Immature natural killer cell (primary cell): ENCODE measurements around the gene RBM23. TPM values are rescaled to one million over a fixed set of nuclear protein-coding genes. Genes with fewer than 3 reads are reported as not detected.

Experiments
- DNase-seq, 3 donors: peaks; one replicate each; pipeline ENCODE4 v3.0.0; 2022; ENCODE audit warnings: mixed read lengths in 1 of 3
- H3K27ac Mint-ChIP-seq, 6 donors: one replicate each; pipeline ENCODE4 v1.8.0; 2020; ENCODE audit warnings: mixed read lengths in 6 of 6, mild to moderate bottlenecking in 5 of 6, inconsistent platforms in 4 of 6, moderate library complexity in 3 of 6
- H3K27me3 Mint-ChIP-seq, 3 donors: one replicate each; pipeline ENCODE4 v1.8.0; 2020 to 2021; ENCODE audit warnings: low read depth in 3 of 3, mild to moderate bottlenecking in 3 of 3, mixed read lengths in 3 of 3, moderate library complexity in 3 of 3, inconsistent platforms in 1 of 3
- H3K36me3 Mint-ChIP-seq, 3 donors: one replicate each; pipeline ENCODE4 v1.8.0; 2020; ENCODE audit warnings: mixed read lengths in 3 of 3, inconsistent platforms in 2 of 3, mild to moderate bottlenecking in 2 of 3
- H3K4me1 Mint-ChIP-seq, 2 donors: one replicate each; pipeline ENCODE4 v1.8.0; 2020; ENCODE audit warnings: inconsistent platforms in 2 of 2, mild to moderate bottlenecking in 2 of 2, mixed read lengths in 2 of 2, moderate library complexity in 1 of 2
- H3K4me3 Mint-ChIP-seq, 5 donors: one replicate each; pipeline ENCODE4 v1.8.0; 2020; ENCODE audit warnings: mild to moderate bottlenecking in 5 of 5, mixed read lengths in 5 of 5, inconsistent platforms in 3 of 5, moderate library complexity in 3 of 5
- H3K9me3 Mint-ChIP-seq, 6 donors: one replicate each; pipeline ENCODE4 v1.8.0; 2020; ENCODE audit warnings: mild to moderate bottlenecking in 6 of 6, mixed read lengths in 6 of 6, inconsistent platforms in 4 of 6, moderate library complexity in 3 of 6
- polyA plus RNA-seq, 3 donors: library from polyadenylated mRNA; unstranded; fragments of 300-500 nt; fragmentation: Illumina TruSeq; gene quantifications; one replicate each; pipeline ENCODE4 v1.2.3, GENCODE V29; 2021

Gene RBM23
- polyA plus RNA-seq, 3 donors from 2014 or later, result 80.9 to 91.9 (median 85.5) TPM

DNA sequence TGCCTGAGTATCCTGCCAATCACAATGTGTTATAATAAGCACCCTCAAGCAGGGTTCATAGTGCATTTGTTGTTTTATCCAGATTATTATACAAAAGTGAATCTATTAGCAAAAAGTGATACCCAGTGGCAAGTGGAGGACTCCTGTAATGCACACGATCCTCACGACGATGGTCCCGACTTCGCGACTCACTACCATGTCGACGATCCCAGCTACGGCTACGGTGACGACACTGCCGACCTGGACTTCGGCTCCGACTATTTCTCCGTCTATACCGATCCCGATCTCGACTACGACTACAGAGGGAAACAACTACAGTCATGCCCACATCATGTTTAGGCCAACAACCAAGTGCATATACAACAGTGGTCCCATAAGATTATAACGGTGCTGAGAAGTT, 12.9 kb downstream of the RBM23 start:
- Mint-ChIP-seq H3K9me3 (no peaks in the 10 kb centered on the region), H3K4me1 (peaks cover 4 to 7% of the 10 kb centered on the region in 2 donors), H3K4me3 (no peak overlapping the region), H3K27ac (no peak overlapping the region), H3K27me3 (peaks cover 0 to 5% (median 0%) of the 10 kb centered on the region in 3 donors), H3K36me3 (peaks cover 36 to 62% (median 49%) of the 10 kb centered on the region in 3 donors)
- no peak for DNase-seq

- no peak overlapping the region for H3K27ac Mint-ChIP-seq
- peaks cover 36 to 65% (median 54%) of the 10 kb centered on the region in 3 donors for H3K36me3 Mint-ChIP-seq
- peaks cover 4 to 11% of the 10 kb centered on the region in 2 donors for H3K4me1 Mint-ChIP-seq
- peaks cover 0 to 5% (median 0%) of the 10 kb centered on the region in 3 donors for H3K27me3 Mint-ChIP-seq
- H3K9me3 Mint-ChIP-seq, result no peaks in the 10 kb centered on the region
- no peak overlapping the region for H3K4me3 Mint-ChIP-seq
- DNase-seq, result no peak
These were observed 13.3 kb downstream of the RBM23 start for GRCh38 chr14:22905627-22906026.

DNA sequence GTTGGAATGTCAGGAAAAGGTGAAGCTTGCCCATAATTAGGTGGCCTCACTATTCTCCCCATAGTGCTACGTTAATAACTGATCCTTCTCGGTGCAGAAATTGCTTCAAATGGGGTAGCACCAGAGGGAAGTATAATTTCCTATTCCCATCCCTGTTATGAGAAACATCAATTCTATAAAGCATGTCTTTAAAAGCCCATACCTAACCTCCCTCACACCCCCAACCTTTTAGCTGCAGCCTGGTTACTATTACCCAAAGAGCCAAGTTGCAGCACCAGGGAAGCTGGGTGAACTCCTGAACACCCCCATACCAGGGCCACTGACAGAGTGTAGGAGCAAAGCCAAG, 15.2 kb downstream of the RBM23 start:
- Mint-ChIP-seq H3K4me1 (peaks cover 0 to 11% of the 10 kb centered on the region in 2 donors), H3K27me3 (peaks cover 0 to 5% (median 2%) of the 10 kb centered on the region in 3 donors), H3K36me3 (peaks cover 39 to 61% (median 51%) of the 10 kb centered on the region in 3 donors), H3K4me3 (no peak overlapping the region), H3K27ac (peak overlapping the region in 1 of 6 donors; percentile 11), H3K9me3 (no peaks in the 10 kb centered on the region)
- DNase-seq, result no peak

- Mint-ChIP-seq H3K4me1 (peaks cover 0 to 11% of the 10 kb centered on the region in 2 donors), H3K9me3 (no peaks in the 10 kb centered on the region), H3K4me3 (no peak overlapping the region), H3K36me3 (peaks cover 39 to 60% (median 47%) of the 10 kb centered on the region in 3 donors), H3K27ac (peak overlapping the region in 1 of 6 donors; percentile 48), H3K27me3 (peaks cover 0 to 5% (median 2%) of the 10 kb centered on the region in 3 donors)
- DNase-seq, result no peak
These were observed 17.1 kb downstream of the RBM23 start for GRCh38 chr14:22901799-22902198.

GRCh38 chr14:22900081-22900799, 18.7 kb downstream of the RBM23 start:
- H3K27ac Mint-ChIP-seq, result peak overlapping the region in 5 of 6 donors; percentile 13 to 78 (median 58)
- H3K4me3 Mint-ChIP-seq, result no peak overlapping the region
- peaks cover 0 to 4% (median 2%) of the 10 kb centered on the region in 3 donors for H3K27me3 Mint-ChIP-seq
- H3K4me1 Mint-ChIP-seq, result peaks cover 0 to 11% of the 10 kb centered on the region in 2 donors
- H3K36me3 Mint-ChIP-seq, result peaks cover 27 to 49% (median 36%) of the 10 kb centered on the region in 3 donors
- no peaks in the 10 kb centered on the region for H3K9me3 Mint-ChIP-seq
- peak; percentile 39 to 57 (median 50) for DNase-seq

DNA sequence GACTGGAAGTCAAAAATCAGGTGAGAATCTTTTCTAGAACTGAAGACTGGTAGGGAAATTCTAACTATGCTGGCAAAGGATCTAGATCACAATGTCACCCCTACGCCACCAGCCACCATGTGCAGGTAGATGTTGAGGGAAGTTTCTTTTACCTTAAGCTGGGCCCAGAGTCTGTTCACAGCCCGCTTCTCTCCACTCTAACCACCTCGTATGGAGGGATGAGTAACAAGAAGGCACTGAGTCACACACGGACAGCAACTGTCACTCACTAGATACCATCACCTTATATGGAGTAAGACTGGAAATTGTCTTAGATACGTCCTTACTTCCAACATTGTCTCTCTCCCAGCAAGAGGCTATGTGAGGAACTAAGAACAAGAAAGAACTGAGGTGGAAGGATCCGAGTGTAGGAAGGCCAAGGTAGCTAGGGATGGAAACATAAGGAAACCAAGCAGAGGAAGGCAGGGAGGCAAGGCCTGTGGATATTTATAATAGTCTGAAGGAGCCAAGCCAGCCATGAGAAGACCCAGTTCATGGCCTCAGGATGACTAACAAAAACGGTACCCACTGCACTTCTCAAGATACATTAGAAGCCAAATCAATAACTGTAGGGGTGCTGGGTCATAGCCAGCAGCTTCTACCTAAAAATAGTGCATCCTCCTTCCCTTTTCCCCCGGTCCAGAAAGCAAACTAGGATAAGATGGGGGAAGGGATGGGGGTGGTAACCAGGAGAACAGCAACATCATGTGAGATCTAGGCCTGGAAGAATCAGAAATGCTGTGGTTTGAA, 20.5 kb downstream of the RBM23 start:
- H3K9me3 Mint-ChIP-seq, result no peaks in the 10 kb centered on the region
- peaks cover 0 to 4% (median 2%) of the 10 kb centered on the region in 3 donors for H3K27me3 Mint-ChIP-seq
- DNase-seq, result no peak
- peak overlapping the region in 4 of 6 donors; percentile 35 to 65 (median 53) for H3K27ac Mint-ChIP-seq
- H3K36me3 Mint-ChIP-seq, result peaks cover 11 to 37% (median 22%) of the 10 kb centered on the region in 3 donors
- H3K4me3 Mint-ChIP-seq, result no peak overlapping the region
- H3K4me1 Mint-ChIP-seq, result peaks cover 0 to 11% of the 10 kb centered on the region in 2 donors

- no peak for DNase-seq
- Mint-ChIP-seq H3K36me3 (peaks cover 14 to 38% (median 26%) of the 10 kb centered on the region in 3 donors), H3K9me3 (no peaks in the 10 kb centered on the region), H3K27me3 (peaks cover 0 to 4% (median 2%) of the 10 kb centered on the region in 3 donors), H3K27ac (peak overlapping the region in 1 of 6 donors; percentile 19), H3K4me1 (peaks cover 0 to 11% of the 10 kb centered on the region in 2 donors), H3K4me3 (no peak overlapping the region)
These were observed 21.6 kb downstream of the RBM23 start for GRCh38 chr14:22897357-22897756.

DNA sequence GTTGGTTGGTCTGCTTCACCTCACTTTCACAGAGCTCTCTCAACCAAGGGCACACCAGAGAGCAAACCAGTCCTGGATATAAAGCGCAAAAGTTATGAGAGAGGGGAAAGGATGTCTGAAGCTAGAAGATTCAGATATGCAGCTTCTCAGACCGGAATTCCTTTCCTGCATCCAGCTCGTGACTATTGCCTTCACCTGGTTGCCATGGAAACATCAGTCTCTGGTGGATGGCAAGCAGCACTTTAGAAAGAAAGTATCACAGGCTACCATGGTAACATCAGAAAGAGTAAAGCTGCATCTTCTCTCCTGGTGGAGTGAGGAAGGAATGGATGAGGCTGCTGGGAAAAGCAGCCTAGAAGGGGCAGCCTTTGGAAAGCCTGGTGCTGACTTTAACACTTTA, 22.2 kb downstream of the RBM23 start:
- no peak for DNase-seq
- Mint-ChIP-seq H3K27ac (peak overlapping the region in 1 of 6 donors; percentile 76), H3K4me1 (peaks cover 0 to 11% of the 10 kb centered on the region in 2 donors), H3K27me3 (peaks cover 0 to 2% (median 0%) of the 10 kb centered on the region in 3 donors), H3K4me3 (no peak overlapping the region), H3K36me3 (peaks cover 10 to 36% (median 22%) of the 10 kb centered on the region in 3 donors), H3K9me3 (no peaks in the 10 kb centered on the region)

GRCh38 chr14:22896356-22896755, 22.6 kb downstream of the RBM23 start:
- peaks cover 0 to 2% (median 0%) of the 10 kb centered on the region in 3 donors for H3K27me3 Mint-ChIP-seq
- H3K27ac Mint-ChIP-seq, result peak overlapping the region in 1 of 6 donors; percentile 76
- peaks cover 10 to 32% (median 18%) of the 10 kb centered on the region in 3 donors for H3K36me3 Mint-ChIP-seq
- H3K9me3 Mint-ChIP-seq, result no peaks in the 10 kb centered on the region
- H3K4me1 Mint-ChIP-seq, result peaks cover 0 to 11% of the 10 kb centered on the region in 2 donors
- no peak for DNase-seq
- no peak overlapping the region for H3K4me3 Mint-ChIP-seq

DNA sequence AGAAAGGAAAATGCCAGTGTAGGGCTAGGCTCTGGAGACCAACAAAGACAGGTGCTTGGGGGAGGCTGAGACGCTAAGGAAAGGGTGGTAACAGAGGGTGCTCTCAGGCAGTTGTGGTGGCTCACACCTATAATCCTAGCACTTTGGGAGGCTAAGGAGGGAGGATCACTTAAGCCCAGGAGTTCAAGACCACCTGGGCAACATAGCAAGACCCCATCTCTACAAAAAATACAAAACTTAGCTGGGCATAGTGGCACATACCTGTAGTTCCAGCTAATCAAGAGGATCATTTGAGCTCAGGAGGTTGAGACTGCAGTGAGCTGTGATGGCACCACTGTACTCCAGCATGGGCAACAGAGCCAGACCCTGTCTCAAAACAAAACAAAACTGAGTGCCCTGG, 23.5 kb downstream of the RBM23 start:
- no peaks in the 10 kb centered on the region for H3K9me3 Mint-ChIP-seq
- DNase-seq, result no peak
- no peak overlapping the region for H3K4me3 Mint-ChIP-seq
- H3K27ac Mint-ChIP-seq, result peak overlapping the region in 1 of 6 donors; percentile 24
- H3K27me3 Mint-ChIP-seq, result peaks cover 0 to 2% (median 0%) of the 10 kb centered on the region in 3 donors
- H3K36me3 Mint-ChIP-seq, result peaks cover 9 to 24% (median 10%) of the 10 kb centered on the region in 3 donors
- H3K4me1 Mint-ChIP-seq, result peaks cover 0 to 4% of the 10 kb centered on the region in 2 donors

GRCh38 chr14:22893706-22894105, 25.2 kb downstream of the RBM23 start:
- Mint-ChIP-seq H3K4me1 (no peaks in the 10 kb centered on the region), H3K27me3 (peaks cover 0 to 4% (median 0%) of the 10 kb centered on the region in 3 donors), H3K27ac (no peak overlapping the region), H3K9me3 (no peaks in the 10 kb centered on the region), H3K4me3 (no peak overlapping the region), H3K36me3 (peaks cover 6 to 21% (median 11%) of the 10 kb centered on the region in 3 donors)
- DNase-seq, result no peak

- DNase-seq, result no peak
- Mint-ChIP-seq H3K27ac (no peak overlapping the region), H3K4me3 (no peak overlapping the region), H3K27me3 (peaks cover under 1 to 4% (median 2%) of the 10 kb centered on the region in 3 donors), H3K36me3 (peaks cover 6 to 17% (median 11%) of the 10 kb centered on the region in 3 donors), H3K4me1 (peaks cover 11% of the 10 kb centered on the region in 2 donors), H3K9me3 (no peaks in the 10 kb centered on the region)
These were observed 26.5 kb downstream of the RBM23 start for GRCh38 chr14:22892488-22892887.

DNA sequence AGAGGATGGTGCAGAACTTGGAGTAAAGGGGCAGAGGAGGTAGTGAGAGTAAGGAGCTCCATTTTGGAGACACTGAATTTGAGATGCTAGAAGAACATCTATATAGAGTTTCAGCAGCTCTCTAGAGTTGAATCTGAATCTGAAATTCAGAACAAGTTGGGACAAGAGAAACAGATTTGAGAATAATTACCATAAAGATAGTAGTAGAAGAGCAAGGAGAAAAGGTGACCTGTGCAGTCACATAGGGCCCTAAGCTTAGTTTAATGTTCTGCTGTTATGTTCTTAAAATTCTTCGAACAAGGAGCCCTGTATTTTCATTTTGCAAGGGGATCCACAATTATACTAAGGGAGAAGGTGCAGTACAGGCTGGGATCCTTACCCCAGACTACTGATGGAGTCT, 28.5 kb downstream of the RBM23 start:
- Mint-ChIP-seq H3K9me3 (no peaks in the 10 kb centered on the region), H3K4me3 (no peak overlapping the region), H3K27me3 (peaks cover 7 to 15% (median 10%) of the 10 kb centered on the region in 3 donors), H3K36me3 (peaks cover 6 to 13% (median 11%) of the 10 kb centered on the region in 3 donors), H3K27ac (peak overlapping the region in 2 of 6 donors; percentile 32 to 53), H3K4me1 (peaks cover 26 to 28% of the 10 kb centered on the region in 2 donors)
- DNase-seq, result no peak
